Esophagus squamous epithelium (tissue), 5 donors: ENCODE data around the gene LRFN3. TPM values are rescaled to one million over a fixed set of nuclear protein-coding genes. Genes with fewer than 3 reads are reported as not detected.
"Not testable (repeated sequence)": the region's sequence is repeated elsewhere in the genome, so short reads cannot be mapped to it uniquely, and the experiment has no call there.

Experiments used
- DNase-seq: peaks from one replicate; lab custom pipeline; 2025; lab: John Stamatoyannopoulos, UW
- H3K27ac ChIP-seq, 4 donors: fragments of 200-600 bp; sonication (generic); one replicate each; pipeline ENCODE4 v1.5.1; 2016 to 2019; ENCODE audit warnings: mild to moderate bottlenecking in 1 of 4
- H3K27me3 ChIP-seq, 4 donors: fragments of 200-600 bp; sonication (generic); 1 replicate in 3 of 4; 2 replicates in 1 of 4; pipeline versions ENCODE4 v1.5.1 to v1.6.0; 2017 to 2021; ENCODE audit warnings: antibody characterized with exemption in 1 of 4
- H3K36me3 ChIP-seq, 3 donors: fragments of 200-600 bp; sonication (generic); one replicate each; pipeline ENCODE4 v1.5.1; 2016 to 2019
- H3K4me1 ChIP-seq, 3 donors: fragments of 200-600 bp; sonication (generic); one replicate each; pipeline ENCODE4 v1.5.1; 2017 to 2019
- H3K4me3 ChIP-seq, 4 donors: fragments of 200-600 bp; sonication (generic); 1 replicate in 3 of 4; 2 replicates in 1 of 4; pipeline ENCODE4 v1.5.1; 2016 to 2019; ENCODE audit warnings: mild to moderate bottlenecking in 2 of 4, moderate library complexity in 1 of 4
- H3K9me3 ChIP-seq, 3 donors: fragments of 200-600 bp; sonication (generic); one replicate each; pipeline ENCODE4 v1.5.1; 2016 to 2019
- POLR2A ChIP-seq, 4 donors: fragments of 450-650 bp; IDR thresholded peaks; one replicate each; pipeline ENCODE4 v1.6.1; 2017; ENCODE audit warnings: antibody characterized with exemption in 4 of 4, mild to moderate bottlenecking in 4 of 4, moderate library complexity in 3 of 4
- WGBS, 2 donors: methylation state at CpG; one replicate each; pipeline ENCODE4 v1.1.5; 2018; 5-methylcytosine and 5-hydroxymethylcytosine counted together
- intact Hi-C: fragments of 100-400 bp; cut with DNase I; formaldehyde crosslinking; loops from one replicate; pipeline ENCODE4 v1.15.0; 2022
- total RNA-seq, 4 donors: library from RNA; depleted of rRNA; stranded (reverse); fragments of >200 nt; gene quantifications; one replicate each; pipeline ENCODE4 v1.1.0, GENCODE V29; 2016
- TF ChIP-seq, protein P1 (sequence below), 6 experiments: fragments of 450-650 bp in 4 of 6; fragments of 200-600 bp in 2 of 6; sonication (generic) in 2 of 6; IDR thresholded peaks; one replicate each; pipeline ENCODE4 v1.5.1; 2016 to 2019; ENCODE audit warnings: antibody characterized with exemption in 6 of 6, mild to moderate bottlenecking in 4 of 6, moderate library complexity in 4 of 6
- donor health status: DM: yes; HTN: yes; CAD: no.

The LRFN3 gene
- total RNA-seq, 4 donors from 2014 or later: 5.6 to 12.4 (median 7.5) TPM

DNA sequence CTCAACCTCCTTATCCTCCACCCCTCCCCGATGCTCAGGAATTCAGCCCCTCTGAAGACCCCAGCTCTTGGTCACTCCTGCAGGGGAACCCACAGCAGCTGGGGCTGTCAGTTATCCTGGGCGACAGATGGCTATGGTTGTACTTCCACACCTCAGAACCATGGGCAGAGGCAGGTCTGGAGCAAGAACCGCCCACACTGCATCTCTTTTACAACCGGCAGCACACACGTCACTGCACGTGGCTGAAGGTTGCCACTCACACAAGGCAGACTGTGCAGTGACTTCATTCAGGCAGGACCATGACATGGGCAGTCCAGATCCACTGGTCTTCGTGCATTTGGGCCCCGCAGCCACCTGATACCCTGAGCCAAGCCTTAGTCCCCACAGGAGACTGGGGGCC is 37.3 kb downstream of the LRFN3 start:
- Histone ChIP-seq H3K4me3 (no peak overlapping the region), H3K27ac (no peak overlapping the region), H3K9me3 (no peaks in the 10 kb centered on the region), H3K36me3 (no peaks in the 10 kb centered on the region), H3K4me1 (no peaks in the 10 kb centered on the region), H3K27me3 (peaks cover 0 to 44% (median 0%) of the 10 kb centered on the region in 4 donors)
- intact Hi-C loops: no loop called here
- WGBS, 2 donors: 38 to 59% methylated on average over 2 of the region's 8 CpGs
- no peak for TF ChIP-seq POLR2A (IDR thresholded peaks at IDR 0.05)
- TF ChIP-seq, protein P1, sequence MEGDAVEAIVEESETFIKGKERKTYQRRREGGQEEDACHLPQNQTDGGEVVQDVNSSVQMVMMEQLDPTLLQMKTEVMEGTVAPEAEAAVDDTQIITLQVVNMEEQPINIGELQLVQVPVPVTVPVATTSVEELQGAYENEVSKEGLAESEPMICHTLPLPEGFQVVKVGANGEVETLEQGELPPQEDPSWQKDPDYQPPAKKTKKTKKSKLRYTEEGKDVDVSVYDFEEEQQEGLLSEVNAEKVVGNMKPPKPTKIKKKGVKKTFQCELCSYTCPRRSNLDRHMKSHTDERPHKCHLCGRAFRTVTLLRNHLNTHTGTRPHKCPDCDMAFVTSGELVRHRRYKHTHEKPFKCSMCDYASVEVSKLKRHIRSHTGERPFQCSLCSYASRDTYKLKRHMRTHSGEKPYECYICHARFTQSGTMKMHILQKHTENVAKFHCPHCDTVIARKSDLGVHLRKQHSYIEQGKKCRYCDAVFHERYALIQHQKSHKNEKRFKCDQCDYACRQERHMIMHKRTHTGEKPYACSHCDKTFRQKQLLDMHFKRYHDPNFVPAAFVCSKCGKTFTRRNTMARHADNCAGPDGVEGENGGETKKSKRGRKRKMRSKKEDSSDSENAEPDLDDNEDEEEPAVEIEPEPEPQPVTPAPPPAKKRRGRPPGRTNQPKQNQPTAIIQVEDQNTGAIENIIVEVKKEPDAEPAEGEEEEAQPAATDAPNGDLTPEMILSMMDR (IDR thresholded peaks at IDR 0.05): no peak
- DNase-seq: no peak

DNA sequence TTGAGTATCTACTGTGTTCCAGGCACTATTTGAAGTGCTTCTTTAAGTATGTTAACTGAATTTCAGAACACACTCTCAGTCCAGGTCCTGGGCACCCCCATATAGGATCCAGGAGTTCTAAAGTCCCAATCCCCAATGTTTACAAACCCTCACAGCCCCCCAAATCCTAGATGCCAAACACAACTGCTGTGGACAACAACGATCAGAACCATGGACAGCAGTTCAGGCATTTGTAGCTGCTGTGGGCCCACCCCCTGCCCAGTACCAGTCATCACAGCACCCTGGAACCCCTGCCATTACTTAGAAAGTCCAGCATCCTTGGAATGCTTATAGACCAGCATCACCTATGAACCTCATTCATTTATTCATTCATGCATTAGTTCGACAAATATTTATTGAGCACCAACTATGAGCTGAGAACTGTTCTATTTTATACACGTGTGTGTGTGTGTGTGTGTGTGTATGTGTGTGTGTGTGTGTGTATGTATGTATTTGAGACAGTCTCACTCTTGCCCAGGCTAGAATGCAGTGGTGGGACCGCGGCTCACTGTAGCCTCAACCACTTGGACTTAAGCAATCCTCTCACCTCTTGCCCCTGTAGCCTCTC is 39.5 kb downstream of the LRFN3 start:
- 36 to 39% methylated on average over 5 of the region's 5 CpGs for WGBS, 2 donors
- no peak for DNase-seq
- H3K4me1 ChIP-seq: no peaks in the 10 kb centered on the region
- no peak overlapping the region for H3K27ac ChIP-seq
- H3K4me3 ChIP-seq: no peak overlapping the region
- no peaks in the 10 kb centered on the region for H3K36me3 ChIP-seq
- TF ChIP-seq, protein P1 (IDR thresholded peaks at IDR 0.05): no peak
- no peak for TF ChIP-seq POLR2A (IDR thresholded peaks at IDR 0.05)
- intact Hi-C loops: no loop called here
- no peaks in the 10 kb centered on the region for H3K9me3 ChIP-seq
- H3K27me3 ChIP-seq: peaks cover 0 to 66% (median 0%) of the 10 kb centered on the region in 4 donors

DNA sequence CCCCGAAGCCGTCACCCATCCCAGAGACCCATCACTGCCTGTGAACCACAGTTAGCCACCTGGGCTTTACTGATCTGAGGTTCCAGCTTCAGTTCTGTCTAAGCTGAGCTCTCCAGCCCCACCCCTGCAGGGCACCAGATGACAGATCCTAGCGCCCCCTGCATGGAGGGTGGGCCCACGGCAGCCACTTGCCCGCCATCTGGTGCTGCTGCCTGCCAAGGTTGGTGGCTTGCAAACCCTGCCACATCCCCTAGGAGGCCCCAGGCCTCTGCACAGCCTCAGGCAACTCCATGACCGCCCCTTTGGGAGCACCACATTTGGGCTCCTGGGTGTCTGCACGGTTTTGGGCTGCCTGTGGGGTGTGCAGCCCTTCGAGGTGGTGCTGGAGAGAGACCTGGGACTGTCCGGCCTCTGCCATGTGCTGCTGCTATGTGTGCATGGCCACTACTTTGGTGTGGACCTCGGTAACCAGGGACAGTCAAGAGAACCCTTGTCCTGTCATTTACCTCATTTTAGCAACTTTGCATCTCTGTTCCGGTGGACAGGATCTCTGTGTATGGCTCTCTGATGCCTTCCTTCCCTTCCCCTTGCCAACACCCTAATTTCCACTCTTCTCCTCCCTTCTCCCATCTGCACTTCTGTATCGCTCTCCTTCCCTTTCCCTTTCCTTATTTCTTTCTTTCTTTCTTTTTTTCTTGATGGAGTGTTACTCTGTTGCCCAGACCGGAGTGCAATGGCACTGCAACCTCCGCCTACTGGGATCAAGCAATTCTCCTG is 41.5 kb downstream of the LRFN3 start:
- Histone ChIP-seq H3K36me3 (no peaks in the 10 kb centered on the region), H3K4me1 (no peaks in the 10 kb centered on the region), H3K4me3 (no peak overlapping the region), H3K9me3 (no peaks in the 10 kb centered on the region), H3K27me3 (peaks cover 0 to 79% (median 0%) of the 10 kb centered on the region in 4 donors), H3K27ac (no peak overlapping the region)
- no peak for TF ChIP-seq POLR2A (IDR thresholded peaks at IDR 0.05)
- TF ChIP-seq, protein P1 (IDR thresholded peaks at IDR 0.05): no peak
- DNase-seq: no peak
- 56 to 76% methylated on average over 8 to 13 of the region's 14 CpGs for WGBS, 2 donors
- intact Hi-C loops: no loop called here

DNA sequence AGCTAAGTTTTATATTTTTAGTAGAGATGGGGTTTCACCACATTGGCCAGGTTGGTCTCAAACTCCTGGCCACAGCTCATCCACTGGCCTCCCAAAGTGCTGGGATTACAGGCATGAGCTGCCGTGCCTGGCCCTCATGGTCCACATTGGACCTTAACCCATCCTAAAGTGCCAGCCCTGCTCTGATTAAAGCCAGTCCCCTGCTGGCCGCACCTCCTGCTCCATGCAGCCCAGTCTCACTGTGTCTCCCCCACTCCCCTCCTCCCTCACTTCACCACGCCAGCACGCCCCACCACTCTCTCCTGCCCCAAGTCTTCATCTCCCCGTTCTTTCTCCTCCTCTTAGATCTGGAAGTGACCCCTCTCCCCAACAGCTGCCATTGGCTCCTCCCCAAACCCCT is 42.1 kb downstream of the LRFN3 start:
- Histone ChIP-seq H3K4me3 (no peak overlapping the region), H3K4me1 (no peaks in the 10 kb centered on the region), H3K36me3 (no peaks in the 10 kb centered on the region), H3K9me3 (no peaks in the 10 kb centered on the region), H3K27ac (no peak overlapping the region), H3K27me3 (peaks cover 0 to 84% (median 0%) of the 10 kb centered on the region in 4 donors)
- TF ChIP-seq POLR2A (IDR thresholded peaks at IDR 0.05): no peak
- TF ChIP-seq, protein P1 (IDR thresholded peaks at IDR 0.05): no peak
- intact Hi-C loops: no loop called here
- WGBS, 2 donors: 34 to 58% methylated on average over 5 of the region's 5 CpGs
- DNase-seq: no peak

DNA sequence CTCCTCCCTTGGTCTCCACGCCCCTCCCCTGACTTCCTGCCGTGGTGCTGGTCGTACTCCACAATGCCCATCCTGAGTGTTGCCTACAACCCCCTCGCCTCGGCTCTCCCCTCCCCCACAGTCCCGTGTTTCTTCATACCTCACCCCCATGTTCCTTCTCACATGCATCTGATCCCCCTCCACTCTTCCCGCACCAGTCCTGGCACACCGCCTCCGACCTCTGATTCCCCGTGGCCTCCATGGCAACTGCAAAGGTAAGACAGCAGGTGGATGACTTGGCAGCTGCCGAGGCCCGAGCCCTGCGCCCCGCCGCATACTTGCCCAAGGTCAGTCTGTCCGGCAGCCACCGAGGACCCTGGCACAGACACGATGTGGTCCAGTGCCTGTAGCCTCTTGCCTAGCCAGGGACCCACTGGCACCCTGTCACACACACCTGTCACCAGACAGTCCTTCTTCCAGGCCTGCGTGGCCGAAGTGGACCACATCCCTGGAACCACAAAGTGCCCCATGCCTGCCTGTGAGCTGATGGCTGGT is 42.7 kb downstream of the LRFN3 start:
- Histone ChIP-seq H3K4me3 (no peak overlapping the region), H3K27ac (no peak overlapping the region), H3K27me3 (peaks cover 0 to 85% (median 0%) of the 10 kb centered on the region in 4 donors), H3K9me3 (no peaks in the 10 kb centered on the region), H3K36me3 (no peaks in the 10 kb centered on the region), H3K4me1 (no peaks in the 10 kb centered on the region)
- intact Hi-C loops: no loop called here
- TF ChIP-seq, protein P1 (IDR thresholded peaks at IDR 0.05): no peak
- TF ChIP-seq POLR2A (IDR thresholded peaks at IDR 0.05): no peak
- no peak for DNase-seq
- 24 to 28% methylated on average over 7 of the region's 20 CpGs for WGBS, 2 donors

DNA sequence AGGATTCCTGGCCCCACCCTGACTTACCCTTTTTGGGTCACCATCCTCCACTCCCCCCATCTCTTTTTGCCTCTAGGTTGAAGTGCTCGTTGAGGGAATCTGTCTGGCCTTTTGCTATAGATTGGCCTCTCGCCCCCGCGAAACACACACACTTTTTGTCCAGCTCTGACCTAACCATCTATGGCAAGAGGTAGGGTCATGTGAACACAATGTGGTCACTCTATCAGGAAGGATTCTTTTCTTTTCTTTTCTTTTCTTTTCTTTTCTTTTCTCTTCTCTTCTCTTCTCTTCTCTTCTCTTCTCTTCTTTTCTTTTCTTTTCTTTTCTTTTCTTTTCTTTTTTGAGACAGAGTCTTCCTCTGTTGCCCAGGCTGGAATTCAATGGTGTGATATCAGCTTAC is 44.8 kb downstream of the LRFN3 start:
- H3K9me3 ChIP-seq, intact Hi-C loops, H3K4me1 ChIP-seq, DNase-seq, H3K36me3 ChIP-seq, H3K27ac ChIP-seq, H3K4me3 ChIP-seq: not testable (repeated sequence)
- 68 to 75% methylated on average over 4 of the region's 4 CpGs for WGBS, 2 donors
- peaks cover 0 to 90% (median 0%) of the 10 kb centered on the region in 4 donors for H3K27me3 ChIP-seq
